GM21619 (cell line): ENCODE data around the gene ZNF570.

Experiments
- ATAC-seq: cut with Tn5 transposase; IDR thresholded peaks from one replicate; pipeline ENCODE4 v1.9.1; 2021; ENCODE audit not compliant: unreplicated experiment

The ZNF570 gene

DNA sequence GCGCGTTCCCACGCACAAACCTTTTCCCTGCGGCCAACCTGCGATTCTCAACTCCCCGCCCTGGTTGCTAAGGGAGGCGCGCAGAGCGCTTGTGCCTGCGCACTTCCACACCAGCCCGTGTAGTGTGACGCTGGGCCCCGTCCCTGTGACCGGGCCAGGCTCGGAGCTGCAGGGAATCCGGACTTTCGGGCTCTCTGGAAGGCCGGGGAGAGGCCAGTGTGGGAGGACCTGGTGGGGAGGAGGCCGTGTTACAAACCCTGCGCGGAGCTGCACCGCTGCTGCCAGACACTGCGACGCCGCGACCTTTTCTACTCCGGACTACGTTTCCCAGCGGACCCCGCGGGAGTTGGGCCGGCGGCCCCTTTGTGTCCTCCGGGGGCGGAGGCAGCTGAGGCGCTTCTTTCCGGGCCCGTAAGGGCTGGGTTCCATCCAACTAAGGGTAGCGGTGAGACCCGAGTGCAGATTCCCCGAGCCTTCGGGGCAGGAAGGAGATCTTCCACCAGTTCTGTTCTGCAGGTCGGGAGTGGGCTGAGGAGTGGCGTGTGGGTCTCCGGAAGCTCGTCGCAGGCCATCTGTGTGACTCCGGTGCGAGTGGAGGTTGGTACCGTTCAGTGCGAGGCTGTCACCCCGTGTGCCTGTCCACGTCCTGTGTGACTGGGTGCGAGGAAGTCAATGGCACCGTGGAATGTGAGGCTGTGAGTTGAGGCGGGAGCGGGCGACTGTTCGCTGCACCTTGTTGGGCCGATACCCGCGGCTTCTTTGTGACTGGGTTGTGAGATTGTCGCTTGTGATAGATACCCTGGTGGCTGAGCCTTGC, at the start of gene ZNF570:
TSS of gene ZNF570 (plus strand) at position 396 of the 817 bp plus-strand sequence. CDS start 999 bp downstream, outside the sequence.
- ATAC-seq: peak; percentile 48

GRCh38 chr19:37452500-37453245, 16.5 kb upstream of the ZNF570 start:
- no peak for ATAC-seq

DNA sequence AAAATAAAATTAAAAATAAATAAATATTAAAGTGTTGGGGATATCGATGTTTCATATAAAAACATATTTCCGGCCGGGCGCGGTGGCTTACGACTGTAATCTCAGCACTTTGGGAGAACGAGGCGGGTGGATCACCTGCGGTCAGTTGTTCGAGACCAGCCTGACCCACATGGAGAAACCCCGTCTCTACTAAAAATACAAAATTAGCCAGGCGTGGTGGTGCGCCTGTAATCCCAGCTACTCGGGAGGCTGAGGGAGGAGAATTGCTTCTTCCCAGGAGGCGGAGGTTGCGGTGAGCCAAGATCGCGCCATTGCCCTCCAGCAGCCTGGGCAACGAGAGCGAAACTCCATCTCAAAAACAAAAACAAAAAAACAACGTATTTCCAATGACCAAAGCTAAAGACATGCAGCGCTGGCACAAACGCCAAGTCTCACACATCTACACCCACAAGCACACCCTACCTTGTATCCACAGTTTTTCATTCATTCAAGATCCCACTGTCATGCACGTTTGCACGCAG, 2.8 kb upstream of the ZNF570 start:
- ATAC-seq: no peak

GRCh38 chr19:37466798-37467607, 2.2 kb upstream of the ZNF570 start, which contains the start of gene ZNF569:
Gene ZNF569 (minus strand): TSS chr19:37467444. CDS start chr19:37444921, 22,523 bp downstream.
- ATAC-seq: peak; percentile 54

- ATAC-seq: no peak
These were observed 1.5 kb upstream of the ZNF570 start for GRCh38 chr19:37467608-37468090.

GRCh38 chr19:37470216-37470615, 1.1 kb downstream of the ZNF570 start:
- ATAC-seq: no peak

DNA sequence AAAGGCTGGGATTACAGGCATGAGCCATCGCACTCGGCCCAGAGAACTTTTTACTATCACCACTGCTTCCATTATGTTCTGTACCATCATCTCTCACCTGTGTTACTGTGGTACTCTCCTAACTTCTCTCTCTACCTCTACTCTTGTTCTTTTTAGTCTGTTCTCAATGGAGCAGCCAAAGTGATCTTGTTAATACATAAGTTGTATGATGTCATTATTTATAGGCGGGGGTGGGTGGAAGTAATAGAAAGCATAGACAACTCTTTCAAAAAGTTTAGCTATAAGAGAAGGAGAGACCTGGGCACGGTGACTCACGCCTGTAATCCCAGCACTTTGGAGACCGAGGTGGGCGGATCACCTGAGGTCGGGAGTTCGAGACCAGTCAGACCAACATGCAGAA, 3.0 kb downstream of the ZNF570 start:
- ATAC-seq: no peak

- ATAC-seq: no peak
These were observed 15.4 kb downstream of the ZNF570 start for GRCh38 chr19:37484406-37485168.

- no peak for ATAC-seq
These were observed 23.1 kb downstream of the ZNF570 start for GRCh38 chr19:37492213-37492612.

GRCh38 chr19:37505958-37506386, 36.8 kb downstream of the ZNF570 start:
- peak; percentile 23 for ATAC-seq

DNA sequence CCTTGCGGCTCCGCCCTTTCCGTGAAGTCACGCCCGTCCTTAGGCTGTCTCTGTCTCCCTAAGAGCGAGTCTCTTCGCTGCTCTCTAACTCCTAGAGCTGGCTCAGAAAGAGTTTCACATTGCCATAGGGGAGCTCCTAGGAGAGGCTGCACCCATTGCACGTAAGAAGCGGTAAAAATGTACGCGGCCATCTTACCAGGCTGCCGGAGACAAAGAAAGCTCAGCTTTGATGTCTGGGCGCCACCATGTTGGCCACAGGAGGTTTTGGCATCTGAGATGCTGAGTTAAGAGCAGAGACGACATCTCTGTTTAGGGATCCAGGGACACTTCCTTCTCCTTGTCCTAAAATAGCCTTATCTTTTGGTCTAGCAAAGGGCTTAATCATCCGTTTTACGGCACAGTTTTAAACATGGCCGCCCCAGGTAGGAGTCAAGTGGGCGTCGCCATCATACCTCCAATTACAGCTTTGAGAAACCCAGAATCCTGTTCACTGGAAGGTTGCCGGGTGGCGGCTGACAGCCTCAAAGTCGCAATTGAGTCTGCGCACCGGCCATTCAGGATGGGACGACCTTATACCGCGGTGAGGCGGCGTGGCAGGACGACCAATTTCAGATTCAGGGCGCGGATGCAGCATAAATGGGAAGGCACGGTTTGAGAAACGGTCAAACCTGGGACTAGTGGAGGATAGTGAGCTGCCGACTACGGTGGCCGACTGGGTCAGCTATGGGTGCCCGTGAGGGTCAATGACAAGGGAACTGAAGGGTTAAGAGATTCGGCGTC, 37.4 kb downstream of the ZNF570 start, which contains the start of gene ZNF793:
TSS of gene ZNF793 (plus strand) at position 553 of the 780 bp plus-strand sequence. CDS start 16,501 bp downstream, outside the sequence.
- peak; percentile 75 for ATAC-seq

DNA sequence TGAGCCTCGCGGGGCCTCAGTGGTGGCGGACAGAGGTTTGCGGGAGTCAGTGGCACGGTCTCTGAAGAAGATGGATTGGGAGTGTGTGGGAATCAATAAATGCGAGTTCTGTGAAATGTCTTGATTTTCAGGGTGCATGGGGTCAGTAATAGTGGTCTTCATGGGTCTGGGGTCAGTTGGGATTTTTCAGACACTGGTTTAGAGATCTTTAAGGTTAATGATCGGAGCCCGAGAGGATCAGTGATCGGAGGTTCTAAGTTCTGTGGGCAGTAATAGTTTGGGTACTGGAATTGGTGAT, 38.0 kb downstream of the ZNF570 start:
- ATAC-seq: no peak

DNA sequence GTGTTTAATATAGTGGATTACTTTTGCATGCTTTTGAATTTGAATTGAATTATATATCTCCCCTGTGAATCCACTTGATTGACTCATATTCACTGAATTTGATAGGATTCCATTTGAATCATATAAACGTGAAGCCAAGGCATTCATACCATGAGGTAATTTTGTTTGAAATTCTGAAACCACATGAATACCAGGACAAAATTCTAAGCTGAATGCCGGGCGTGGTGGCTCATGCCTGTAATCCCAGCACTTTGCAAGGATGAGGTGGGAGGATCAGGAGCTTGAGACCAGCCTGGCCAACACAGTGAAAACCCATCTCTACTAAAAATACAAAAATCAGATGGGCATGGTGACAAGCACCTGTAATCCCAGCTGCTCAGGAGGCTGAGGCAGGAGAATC, 42.0 kb downstream of the ZNF570 start:
- ATAC-seq: no peak

DNA sequence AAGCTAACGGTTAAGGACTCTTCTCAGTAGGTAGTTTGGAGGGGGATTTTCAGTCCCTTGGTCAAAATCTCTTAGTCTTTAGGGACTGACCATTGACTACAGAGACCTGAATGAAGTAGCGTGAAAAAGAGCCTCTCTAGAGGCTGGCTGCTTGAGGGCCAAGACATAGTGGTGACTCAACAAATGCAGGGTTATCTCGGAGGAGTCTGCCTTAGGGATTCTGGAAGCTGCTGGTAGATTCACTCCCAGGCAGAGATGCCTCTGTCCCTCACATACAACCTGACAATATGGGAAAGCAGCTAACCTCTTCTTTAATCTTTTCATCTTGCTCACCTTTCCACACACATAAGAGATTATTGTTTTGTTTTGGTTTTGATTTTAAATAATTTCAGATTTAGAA, 42.7 kb downstream of the ZNF570 start:
- ATAC-seq: no peak

DNA sequence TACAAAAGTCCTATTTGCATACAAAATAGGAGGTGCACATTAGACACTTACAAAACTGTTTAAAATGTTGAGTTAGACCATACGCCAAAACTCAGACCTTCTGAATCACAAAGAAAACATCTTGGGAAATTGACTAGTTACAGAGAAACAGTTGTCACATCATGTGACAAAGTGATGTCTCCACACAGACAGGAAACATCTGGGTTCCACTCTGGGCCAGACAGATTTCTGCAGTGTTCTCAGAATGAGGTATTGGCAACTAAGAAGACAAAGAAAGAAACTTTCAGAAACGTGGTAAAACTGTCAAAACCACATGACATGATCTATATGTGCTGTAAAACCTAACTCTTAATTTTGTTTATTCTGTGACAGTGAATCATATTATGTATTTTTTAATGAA, 44.2 kb downstream of the ZNF570 start:
- no peak for ATAC-seq

DNA sequence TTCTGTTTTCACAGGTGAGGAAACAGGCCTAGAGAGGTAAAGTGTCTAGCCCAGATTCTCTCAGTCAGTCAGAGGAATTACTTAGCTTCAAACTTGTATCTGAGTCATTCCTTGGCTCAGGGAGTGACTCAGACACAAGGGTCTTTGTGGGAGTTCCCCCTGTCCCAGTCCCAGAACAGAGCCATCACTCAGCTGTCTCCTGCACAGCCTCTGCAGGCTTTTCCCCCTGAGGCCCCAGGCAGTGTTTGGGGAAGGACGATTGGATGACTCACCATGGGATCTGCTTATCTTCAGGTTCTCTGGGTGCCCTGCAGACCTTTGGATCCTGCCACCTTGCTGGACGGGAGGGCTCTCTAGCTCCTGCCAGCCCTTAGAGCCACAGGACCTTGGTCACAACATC, 50.7 kb downstream of the ZNF570 start:
- no peak for ATAC-seq

GRCh38 chr19:37537391-37537947, 68.3 kb downstream of the ZNF570 start:
- ATAC-seq: no peak
